OCI-LY7 (cell line): ENCODE results near the gene CR2. TPM values are rescaled to one million over a fixed set of nuclear protein-coding genes. Genes with fewer than 3 reads are reported as not detected.
"Not testable (repeated sequence)": the region's sequence is repeated elsewhere in the genome, so short reads cannot be mapped to it uniquely, and the experiment has no call there.

Experiments used
- BruUV-seq: library from RNA; stranded (reverse); fragments of 400-500 nt; replicated peaks from 2 replicates; lab custom pipeline; 2021; lab: Mats Ljungman, UMichigan
- CTCF ChIA-PET: fragments of 300-600 bp; sonication (Branson Sonifier 250); formaldehyde crosslinking; loops from one replicate; lab custom pipeline; 2022; ENCODE audit warnings: antibody characterized with exemption; ENCODE audit not compliant: unreplicated experiment; lab: Charles Lee
- POLR2A ChIA-PET: fragments of 300-600 bp; sonication (Branson Sonifier 250); formaldehyde crosslinking; loops from one replicate; lab custom pipeline; 2022; ENCODE audit warnings: antibody characterized with exemption; lab: Charles Lee
- DNase-seq: peaks from one replicate; pipeline ENCODE4 v3.0.0-alpha.2; 2015; ENCODE audit warnings: low spot score
- H2AFZ ChIP-seq: fragments of 200-600 bp; sonication (generic), shearing (Covaris generic); 2 replicates; pipeline ENCODE4 v1.6.1; 2014; ENCODE audit warnings: mild to moderate bottlenecking, antibody characterized with exemption, low read length, moderate library complexity
- H3K27ac ChIP-seq: fragments of 200-600 bp; sonication (generic); 2 replicates; pipeline ENCODE4 v1.5.1; 2014; ENCODE audit warnings: mixed run types, low read depth, mild to moderate bottlenecking, moderate library complexity, low read length, inconsistent platforms; ENCODE audit not compliant: poor library complexity, severe bottlenecking
- H3K36me3 ChIP-seq: fragments of 200-600 bp; sonication (generic); 2 replicates; pipeline ENCODE4 v1.6.1; 2014; ENCODE audit warnings: mild to moderate bottlenecking, antibody characterized with exemption, low read length, moderate library complexity, mixed read lengths; ENCODE audit not compliant: insufficient read depth
- H3K4me1 ChIP-seq: fragments of 200-600 bp; sonication (generic); 2 replicates; pipeline ENCODE4 v1.5.1; 2014; ENCODE audit warnings: mild to moderate bottlenecking, low read length; ENCODE audit not compliant: insufficient read depth, poor library complexity, severe bottlenecking
- H3K4me2 ChIP-seq: fragments of 200-600 bp; sonication (generic); 2 replicates; pipeline ENCODE4 v1.6.1; 2014; ENCODE audit warnings: mild to moderate bottlenecking, low read length
- H3K4me3 ChIP-seq: fragments of 200-600 bp; sonication (generic); 2 replicates; pipeline ENCODE4 v1.5.1; 2014; ENCODE audit warnings: mild to moderate bottlenecking, low read depth, low read length; ENCODE audit not compliant: poor library complexity, severe bottlenecking
- H3K79me2 ChIP-seq: fragments of 200-600 bp; sonication (generic); 2 replicates; pipeline ENCODE4 v1.6.1; 2016; ENCODE audit warnings: low read depth, mild to moderate bottlenecking, low read length, moderate library complexity, mixed read lengths; ENCODE audit not compliant: insufficient read depth
- H3K9me2 ChIP-seq: fragments of 200-600 bp; sonication (generic); 2 replicates; pipeline ENCODE4 v1.6.1; 2016; ENCODE audit warnings: mild to moderate bottlenecking, low read length, mixed read lengths; ENCODE audit not compliant: insufficient read depth
- H3K9me3 ChIP-seq: fragments of 200-600 bp; sonication (generic); 2 replicates; pipeline ENCODE4 v1.6.1; 2014; ENCODE audit warnings: mild to moderate bottlenecking, mixed run types, low read length, mixed read lengths
- H4K20me1 ChIP-seq: fragments of 200-600 bp; sonication (generic); 2 replicates; pipeline ENCODE4 v1.6.1; 2014; ENCODE audit warnings: mild to moderate bottlenecking, antibody characterized with exemption, low read length, moderate library complexity, mixed read lengths; ENCODE audit not compliant: insufficient read depth
- EZH2phosphoT487 ChIP-seq: fragments of 200-600 bp; sonication (generic); IDR thresholded peaks from 2 replicates; pipeline ENCODE4 v1.6.1; 2018; ENCODE audit warnings: low read depth, borderline replicate concordance, mild to moderate bottlenecking, mixed run types, antibody characterized with exemption, low read length, moderate library complexity, mixed read lengths
- intact Hi-C: fragments of 100-400 bp; cut with micrococcal nuclease; formaldehyde crosslinking; loops from one replicate; pipeline ENCODE4 v1.10.0; 2022; ENCODE audit not compliant: unreplicated experiment
- total RNA-seq, 2 experiments: library from RNA; depleted of rRNA in 1 of 2; stranded (reverse); fragments of >200 nt in 1 of 2; shearing (Covaris generic) in 1 of 2; gene quantifications; 2 replicates each; pipeline ENCODE4 v1.2.3, GENCODE V29; 2014 to 2022
- TF ChIP-seq, protein P1 (sequence below): fragments of 200-600 bp; sonication (generic); conservative IDR thresholded peaks from 2 replicates; pipeline ENCODE4 v1.5.1; 2014; ENCODE audit warnings: mild to moderate bottlenecking, antibody characterized with exemption, low read length, moderate library complexity, mixed read lengths

The CR2 gene
- total RNA-seq, 2 experiments from 2014 or later: 4.4 to 13.5 TPM

GRCh38 chr1:207518608-207519236, 64.6 kb downstream of the CR2 start:
- no peak for TF ChIP-seq EZH2phosphoT487
- TF ChIP-seq, protein P1, sequence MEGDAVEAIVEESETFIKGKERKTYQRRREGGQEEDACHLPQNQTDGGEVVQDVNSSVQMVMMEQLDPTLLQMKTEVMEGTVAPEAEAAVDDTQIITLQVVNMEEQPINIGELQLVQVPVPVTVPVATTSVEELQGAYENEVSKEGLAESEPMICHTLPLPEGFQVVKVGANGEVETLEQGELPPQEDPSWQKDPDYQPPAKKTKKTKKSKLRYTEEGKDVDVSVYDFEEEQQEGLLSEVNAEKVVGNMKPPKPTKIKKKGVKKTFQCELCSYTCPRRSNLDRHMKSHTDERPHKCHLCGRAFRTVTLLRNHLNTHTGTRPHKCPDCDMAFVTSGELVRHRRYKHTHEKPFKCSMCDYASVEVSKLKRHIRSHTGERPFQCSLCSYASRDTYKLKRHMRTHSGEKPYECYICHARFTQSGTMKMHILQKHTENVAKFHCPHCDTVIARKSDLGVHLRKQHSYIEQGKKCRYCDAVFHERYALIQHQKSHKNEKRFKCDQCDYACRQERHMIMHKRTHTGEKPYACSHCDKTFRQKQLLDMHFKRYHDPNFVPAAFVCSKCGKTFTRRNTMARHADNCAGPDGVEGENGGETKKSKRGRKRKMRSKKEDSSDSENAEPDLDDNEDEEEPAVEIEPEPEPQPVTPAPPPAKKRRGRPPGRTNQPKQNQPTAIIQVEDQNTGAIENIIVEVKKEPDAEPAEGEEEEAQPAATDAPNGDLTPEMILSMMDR: no peak
- H3K36me3 ChIP-seq: no peaks in the 10 kb centered on the region
- H3K79me2 ChIP-seq: no peaks in the 10 kb centered on the region
- no peak overlapping the region for H3K27ac ChIP-seq
- no peak overlapping the region for H2AFZ ChIP-seq
- no peak for DNase-seq
- no peaks in the 10 kb centered on the region for H3K9me2 ChIP-seq
- no peak overlapping the region for H3K4me3 ChIP-seq
- H3K4me1 ChIP-seq: no peaks in the 10 kb centered on the region
- H3K9me3 ChIP-seq: no peaks in the 10 kb centered on the region
- ChIA-PET CTCF (no interaction called here), POLR2A (interaction anchor here (0.7 kb wide), 1 partner anchor 156 kb away, joined by 3 read pairs; no protein-coding TSS in a partner anchor)
- H4K20me1 ChIP-seq: no peaks in the 10 kb centered on the region
- H3K4me2 ChIP-seq: no peak overlapping the region
- intact Hi-C loops: no loop called here
- BruUV-seq: no TSS peak

DNA sequence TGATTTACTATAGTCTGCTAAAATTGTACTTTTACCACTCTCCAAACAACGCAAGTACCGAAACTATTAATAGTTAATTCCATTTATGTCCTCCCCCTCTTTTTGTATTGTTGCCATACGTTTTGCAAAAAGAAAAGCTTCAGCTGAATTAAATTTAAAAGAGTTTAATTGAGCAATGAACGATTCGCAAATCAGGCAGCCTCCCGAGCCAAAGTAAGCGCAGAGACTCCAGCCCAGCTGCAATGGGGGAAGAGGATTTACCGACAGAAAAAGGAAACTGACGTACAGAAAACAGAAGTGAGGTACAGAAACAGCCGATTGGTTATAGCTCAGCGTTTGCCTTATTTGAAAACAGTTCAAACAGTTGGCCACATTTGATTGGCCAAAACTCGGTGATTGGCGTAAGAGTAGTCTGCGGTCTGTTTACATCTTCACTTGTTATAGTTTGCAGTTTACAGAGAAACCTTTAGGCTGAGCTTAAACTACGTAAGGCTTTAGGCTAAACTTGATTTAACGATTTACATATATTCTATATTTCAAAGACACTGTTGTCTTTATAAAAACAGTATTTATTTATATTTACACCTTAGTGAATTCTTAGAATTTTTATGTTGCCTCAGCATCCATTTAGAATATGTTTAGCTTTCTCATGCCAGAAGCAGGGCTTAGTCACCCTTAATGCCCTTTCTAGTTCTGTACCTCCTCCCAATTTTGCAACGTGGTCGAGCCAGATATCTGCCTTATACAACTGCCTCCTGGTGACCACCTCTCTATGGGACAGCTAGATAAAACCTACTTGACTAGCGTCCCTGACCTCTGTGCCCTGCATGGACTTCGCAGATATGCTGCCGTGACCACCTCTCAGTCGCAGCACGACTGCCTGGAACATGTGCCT, 65.6 kb downstream of the CR2 start:
- H3K79me2 ChIP-seq: no peaks in the 10 kb centered on the region
- H3K36me3 ChIP-seq: no peaks in the 10 kb centered on the region
- no peaks in the 10 kb centered on the region for H3K9me3 ChIP-seq
- H2AFZ ChIP-seq: no peak overlapping the region
- TF ChIP-seq EZH2phosphoT487: no peak
- TF ChIP-seq, protein P1: no peak
- H3K27ac ChIP-seq: no peak overlapping the region
- no peak overlapping the region for H3K4me2 ChIP-seq
- no peaks in the 10 kb centered on the region for H3K9me2 ChIP-seq
- BruUV-seq: no TSS peak
- intact Hi-C loops: no loop called here
- DNase-seq: no peak
- CTCF ChIA-PET: no interaction called here
- H3K4me1 ChIP-seq: no peaks in the 10 kb centered on the region
- H3K4me3 ChIP-seq: no peak overlapping the region
- POLR2A ChIA-PET: interaction anchor here (0.7 kb wide), 2 partner anchors 157 to 268 kb away, joined by 3 to 6 read pairs; no protein-coding TSS in a partner anchor
- H4K20me1 ChIP-seq: no peaks in the 10 kb centered on the region

- H3K36me3 ChIP-seq, H3K4me3 ChIP-seq, H3K9me3 ChIP-seq, H3K4me1 ChIP-seq, H3K9me2 ChIP-seq, intact Hi-C loops, H4K20me1 ChIP-seq, H3K27ac ChIP-seq, H2AFZ ChIP-seq, DNase-seq, H3K4me2 ChIP-seq, H3K79me2 ChIP-seq, BruUV-seq, CTCF ChIA-PET: not testable (repeated sequence)
- POLR2A ChIA-PET: interaction anchor here (0.7 kb wide), 3 partner anchors 128 to 397 kb away, joined by 4 to 6 read pairs (median 4); no protein-coding TSS in a partner anchor
Observed at GRCh38 chr1:207520400-207521345, 66.5 kb downstream of the CR2 start.

- H2AFZ ChIP-seq, H3K4me1 ChIP-seq, DNase-seq, H3K4me3 ChIP-seq, H3K36me3 ChIP-seq, POLR2A ChIA-PET, H3K27ac ChIP-seq, intact Hi-C loops, BruUV-seq, H3K4me2 ChIP-seq, H3K9me3 ChIP-seq, H4K20me1 ChIP-seq, H3K79me2 ChIP-seq, CTCF ChIA-PET, H3K9me2 ChIP-seq: not testable (repeated sequence)
Observed at GRCh38 chr1:207525239-207525638, 71.1 kb downstream of the CR2 start.
